GM23338 (cell line): Measurements from ENCODE around the gene GPR153. TPM values are rescaled to one million over a fixed set of nuclear protein-coding genes. Genes with fewer than 3 reads are reported as not detected.

Experiments used
- JUNB ChIP-seq: IDR thresholded peaks from one replicate; pipeline ENCODE4 v1.6.1; 2016; ENCODE audit warnings: antibody characterized with exemption; ENCODE audit not compliant: unreplicated experiment
- NANOG ChIP-seq: IDR thresholded peaks from 2 replicates; pipeline ENCODE4 v1.6.1; 2016; ENCODE audit warnings: antibody characterized with exemption, borderline replicate concordance
- STAT1 ChIP-seq: IDR thresholded peaks from one replicate; pipeline ENCODE4 v1.6.1; 2016; ENCODE audit warnings: antibody characterized with exemption; ENCODE audit not compliant: unreplicated experiment
- ZNF114 ChIP-seq: fragments of 250-450 bp; sonication (Bioruptor Pico); IDR thresholded peaks from 2 replicates; pipeline ENCODE4 v1.5.0; 2020; ENCODE audit warnings: mild to moderate bottlenecking, moderate library complexity
- polyA plus RNA-seq: library from polyadenylated mRNA; unstranded; fragments of >200 nt; fragmentation: Nextera tagmentation; extraction: Ambion mirVana; gene quantifications from 2 replicates; pipeline ENCODE4 v1.2.1, GENCODE V29; 2016
- total RNA-seq: library from RNA; depleted of rRNA; stranded (reverse); fragments of >200 nt; shearing (Covaris generic); gene quantifications from 2 replicates; pipeline ENCODE4 v1.2.3, GENCODE V29; 2014
- TF ChIP-seq, protein P1 (sequence below): IDR thresholded peaks from one replicate; pipeline ENCODE4 v1.6.1; 2018; ENCODE audit warnings: antibody characterized with exemption; ENCODE audit not compliant: unreplicated experiment
- TF ChIP-seq, protein P2 (sequence below): fragments of 250-450 bp; sonication (Bioruptor Pico); IDR thresholded peaks from 2 replicates; pipeline ENCODE4 v1.5.0; 2020; ENCODE audit warnings: mild to moderate bottlenecking, moderate library complexity

GPR153 gene
- total and polyA plus RNA-seq, 2 experiments from 2014 or later, result 1.3 to 9.0 TPM

DNA sequence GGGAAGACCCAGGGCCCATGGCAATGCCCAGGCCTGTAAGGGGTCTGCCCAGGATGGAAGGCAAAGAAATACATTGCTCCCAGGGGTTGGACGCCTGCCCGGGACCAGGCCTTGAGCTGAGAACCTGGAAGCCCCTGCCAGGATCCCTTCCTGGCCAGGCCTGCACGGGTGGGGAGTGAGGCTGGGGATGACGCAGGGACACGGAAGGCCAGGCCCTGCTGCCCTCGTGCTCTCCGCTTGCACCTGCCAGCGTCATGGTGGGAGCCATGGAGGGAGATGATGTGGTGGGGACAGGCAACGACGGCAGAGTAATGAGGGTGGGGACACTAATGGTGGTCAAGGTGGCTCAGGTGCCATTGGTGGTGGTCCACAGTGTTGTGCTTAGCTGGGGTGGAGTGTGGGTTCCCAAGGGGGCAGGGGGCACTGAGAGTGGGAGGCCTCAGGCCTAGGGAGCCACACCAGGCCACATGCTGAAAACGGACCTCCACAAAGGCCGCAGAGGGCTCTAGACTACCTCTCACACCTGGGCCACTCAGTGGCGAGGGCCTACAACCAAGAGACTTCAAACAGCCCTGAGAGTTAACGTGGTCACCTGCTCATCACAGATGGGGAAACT, 12.6 kb downstream of the GPR153 start (continued):
- TF ChIP-seq, protein P1, sequence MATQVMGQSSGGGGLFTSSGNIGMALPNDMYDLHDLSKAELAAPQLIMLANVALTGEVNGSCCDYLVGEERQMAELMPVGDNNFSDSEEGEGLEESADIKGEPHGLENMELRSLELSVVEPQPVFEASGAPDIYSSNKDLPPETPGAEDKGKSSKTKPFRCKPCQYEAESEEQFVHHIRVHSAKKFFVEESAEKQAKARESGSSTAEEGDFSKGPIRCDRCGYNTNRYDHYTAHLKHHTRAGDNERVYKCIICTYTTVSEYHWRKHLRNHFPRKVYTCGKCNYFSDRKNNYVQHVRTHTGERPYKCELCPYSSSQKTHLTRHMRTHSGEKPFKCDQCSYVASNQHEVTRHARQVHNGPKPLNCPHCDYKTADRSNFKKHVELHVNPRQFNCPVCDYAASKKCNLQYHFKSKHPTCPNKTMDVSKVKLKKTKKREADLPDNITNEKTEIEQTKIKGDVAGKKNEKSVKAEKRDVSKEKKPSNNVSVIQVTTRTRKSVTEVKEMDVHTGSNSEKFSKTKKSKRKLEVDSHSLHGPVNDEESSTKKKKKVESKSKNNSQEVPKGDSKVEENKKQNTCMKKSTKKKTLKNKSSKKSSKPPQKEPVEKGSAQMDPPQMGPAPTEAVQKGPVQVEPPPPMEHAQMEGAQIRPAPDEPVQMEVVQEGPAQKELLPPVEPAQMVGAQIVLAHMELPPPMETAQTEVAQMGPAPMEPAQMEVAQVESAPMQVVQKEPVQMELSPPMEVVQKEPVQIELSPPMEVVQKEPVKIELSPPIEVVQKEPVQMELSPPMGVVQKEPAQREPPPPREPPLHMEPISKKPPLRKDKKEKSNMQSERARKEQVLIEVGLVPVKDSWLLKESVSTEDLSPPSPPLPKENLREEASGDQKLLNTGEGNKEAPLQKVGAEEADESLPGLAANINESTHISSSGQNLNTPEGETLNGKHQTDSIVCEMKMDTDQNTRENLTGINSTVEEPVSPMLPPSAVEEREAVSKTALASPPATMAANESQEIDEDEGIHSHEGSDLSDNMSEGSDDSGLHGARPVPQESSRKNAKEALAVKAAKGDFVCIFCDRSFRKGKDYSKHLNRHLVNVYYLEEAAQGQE, result no peak
- TF ChIP-seq ZNF114 (no peak), JUNB (no peak), NANOG (no peak), STAT1 (no peak)
- TF ChIP-seq, protein P2, sequence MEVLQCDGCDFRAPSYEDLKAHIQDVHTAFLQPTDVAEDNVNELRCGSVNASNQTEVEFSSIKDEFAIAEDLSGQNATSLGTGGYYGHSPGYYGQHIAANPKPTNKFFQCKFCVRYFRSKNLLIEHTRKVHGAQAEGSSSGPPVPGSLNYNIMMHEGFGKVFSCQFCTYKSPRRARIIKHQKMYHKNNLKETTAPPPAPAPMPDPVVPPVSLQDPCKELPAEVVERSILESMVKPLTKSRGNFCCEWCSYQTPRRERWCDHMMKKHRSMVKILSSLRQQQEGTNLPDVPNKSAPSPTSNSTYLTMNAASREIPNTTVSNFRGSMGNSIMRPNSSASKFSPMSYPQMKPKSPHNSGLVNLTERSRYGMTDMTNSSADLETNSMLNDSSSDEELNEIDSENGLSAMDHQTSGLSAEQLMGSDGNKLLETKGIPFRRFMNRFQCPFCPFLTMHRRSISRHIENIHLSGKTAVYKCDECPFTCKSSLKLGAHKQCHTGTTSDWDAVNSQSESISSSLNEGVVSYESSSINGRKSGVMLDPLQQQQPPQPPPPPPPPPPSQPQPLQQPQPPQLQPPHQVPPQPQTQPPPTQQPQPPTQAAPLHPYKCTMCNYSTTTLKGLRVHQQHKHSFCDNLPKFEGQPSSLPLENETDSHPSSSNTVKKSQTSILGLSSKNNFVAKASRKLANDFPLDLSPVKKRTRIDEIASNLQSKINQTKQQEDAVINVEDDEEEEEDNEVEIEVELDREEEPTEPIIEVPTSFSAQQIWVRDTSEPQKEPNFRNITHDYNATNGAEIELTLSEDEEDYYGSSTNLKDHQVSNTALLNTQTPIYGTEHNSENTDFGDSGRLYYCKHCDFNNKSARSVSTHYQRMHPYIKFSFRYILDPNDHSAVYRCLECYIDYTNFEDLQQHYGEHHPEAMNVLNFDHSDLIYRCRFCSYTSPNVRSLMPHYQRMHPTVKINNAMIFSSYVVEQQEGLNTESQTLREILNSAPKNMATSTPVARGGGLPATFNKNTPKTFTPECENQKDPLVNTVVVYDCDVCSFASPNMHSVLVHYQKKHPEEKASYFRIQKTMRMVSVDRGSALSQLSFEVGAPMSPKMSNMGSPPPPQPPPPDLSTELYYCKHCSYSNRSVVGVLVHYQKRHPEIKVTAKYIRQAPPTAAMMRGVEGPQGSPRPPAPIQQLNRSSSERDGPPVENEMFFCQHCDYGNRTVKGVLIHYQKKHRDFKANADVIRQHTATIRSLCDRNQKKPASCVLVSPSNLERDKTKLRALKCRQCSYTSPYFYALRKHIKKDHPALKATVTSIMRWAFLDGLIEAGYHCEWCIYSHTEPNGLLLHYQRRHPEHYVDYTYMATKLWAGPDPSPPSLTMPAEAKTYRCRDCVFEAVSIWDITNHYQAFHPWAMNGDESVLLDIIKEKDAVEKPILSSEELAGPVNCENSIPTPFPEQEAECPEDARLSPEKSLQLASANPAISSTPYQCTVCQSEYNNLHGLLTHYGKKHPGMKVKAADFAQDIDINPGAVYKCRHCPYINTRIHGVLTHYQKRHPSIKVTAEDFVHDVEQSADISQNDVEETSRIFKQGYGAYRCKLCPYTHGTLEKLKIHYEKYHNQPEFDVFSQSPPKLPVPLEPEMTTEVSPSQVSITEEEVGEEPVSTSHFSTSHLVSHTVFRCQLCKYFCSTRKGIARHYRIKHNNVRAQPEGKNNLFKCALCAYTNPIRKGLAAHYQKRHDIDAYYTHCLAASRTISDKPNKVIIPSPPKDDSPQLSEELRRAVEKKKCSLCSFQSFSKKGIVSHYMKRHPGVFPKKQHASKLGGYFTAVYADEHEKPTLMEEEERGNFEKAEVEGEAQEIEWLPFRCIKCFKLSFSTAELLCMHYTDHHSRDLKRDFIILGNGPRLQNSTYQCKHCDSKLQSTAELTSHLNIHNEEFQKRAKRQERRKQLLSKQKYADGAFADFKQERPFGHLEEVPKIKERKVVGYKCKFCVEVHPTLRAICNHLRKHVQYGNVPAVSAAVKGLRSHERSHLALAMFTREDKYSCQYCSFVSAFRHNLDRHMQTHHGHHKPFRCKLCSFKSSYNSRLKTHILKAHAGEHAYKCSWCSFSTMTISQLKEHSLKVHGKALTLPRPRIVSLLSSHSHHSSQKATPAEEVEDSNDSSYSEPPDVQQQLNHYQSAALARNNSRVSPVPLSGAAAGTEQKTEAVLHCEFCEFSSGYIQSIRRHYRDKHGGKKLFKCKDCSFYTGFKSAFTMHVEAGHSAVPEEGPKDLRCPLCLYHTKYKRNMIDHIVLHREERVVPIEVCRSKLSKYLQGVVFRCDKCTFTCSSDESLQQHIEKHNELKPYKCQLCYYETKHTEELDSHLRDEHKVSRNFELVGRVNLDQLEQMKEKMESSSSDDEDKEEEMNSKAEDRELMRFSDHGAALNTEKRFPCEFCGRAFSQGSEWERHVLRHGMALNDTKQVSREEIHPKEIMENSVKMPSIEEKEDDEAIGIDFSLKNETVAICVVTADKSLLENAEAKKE (CRISPR knock-in tag), result no peak
